ENCODE data around the gene APOE.

DNA sequence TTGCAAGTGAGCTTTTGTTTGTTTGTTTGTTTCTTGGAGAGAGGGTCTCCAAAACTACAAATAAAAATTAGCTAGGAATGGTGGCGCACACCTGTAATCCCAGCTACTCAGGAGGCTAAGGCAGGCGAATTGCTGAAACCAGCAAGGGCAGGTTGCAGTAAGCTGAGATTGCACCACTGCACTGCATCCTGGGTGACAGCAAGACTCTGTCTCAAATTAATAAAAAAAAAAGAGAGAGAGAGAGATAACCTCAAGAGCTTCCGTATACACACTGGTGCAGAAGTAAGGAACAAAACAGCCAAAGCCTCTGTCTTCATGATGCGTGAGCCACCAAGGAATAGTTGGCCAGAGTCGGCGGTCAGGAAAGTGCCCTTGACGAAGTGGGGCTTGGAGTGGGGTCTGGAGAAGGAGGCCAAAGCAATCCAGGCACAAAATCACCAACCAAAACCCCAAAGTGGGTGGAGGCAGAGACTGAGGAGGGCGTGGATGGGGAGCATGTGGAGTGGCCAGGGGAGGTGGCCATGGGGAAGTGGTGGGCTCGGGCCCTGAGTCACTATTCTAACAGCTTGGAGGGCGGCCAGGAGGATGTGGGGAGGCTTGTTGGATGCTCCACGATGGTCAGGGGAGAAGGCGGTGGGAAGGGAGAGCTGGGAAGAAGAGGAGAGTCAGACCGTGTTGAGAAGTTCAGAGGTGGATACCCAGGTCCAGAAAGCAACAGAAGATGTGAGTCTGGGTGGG, 35.7 kb upstream of the APOE start:
- no peak for TF ChIP-seq POLR2A (IDR thresholded peaks at IDR 0.05)
- no peak for TF ChIP-seq EP300 (IDR thresholded peaks at IDR 0.05)
- no peak for TF ChIP-seq POLR2AphosphoS5 (IDR thresholded peaks at IDR 0.05)
- TF ChIP-seq, protein P1, sequence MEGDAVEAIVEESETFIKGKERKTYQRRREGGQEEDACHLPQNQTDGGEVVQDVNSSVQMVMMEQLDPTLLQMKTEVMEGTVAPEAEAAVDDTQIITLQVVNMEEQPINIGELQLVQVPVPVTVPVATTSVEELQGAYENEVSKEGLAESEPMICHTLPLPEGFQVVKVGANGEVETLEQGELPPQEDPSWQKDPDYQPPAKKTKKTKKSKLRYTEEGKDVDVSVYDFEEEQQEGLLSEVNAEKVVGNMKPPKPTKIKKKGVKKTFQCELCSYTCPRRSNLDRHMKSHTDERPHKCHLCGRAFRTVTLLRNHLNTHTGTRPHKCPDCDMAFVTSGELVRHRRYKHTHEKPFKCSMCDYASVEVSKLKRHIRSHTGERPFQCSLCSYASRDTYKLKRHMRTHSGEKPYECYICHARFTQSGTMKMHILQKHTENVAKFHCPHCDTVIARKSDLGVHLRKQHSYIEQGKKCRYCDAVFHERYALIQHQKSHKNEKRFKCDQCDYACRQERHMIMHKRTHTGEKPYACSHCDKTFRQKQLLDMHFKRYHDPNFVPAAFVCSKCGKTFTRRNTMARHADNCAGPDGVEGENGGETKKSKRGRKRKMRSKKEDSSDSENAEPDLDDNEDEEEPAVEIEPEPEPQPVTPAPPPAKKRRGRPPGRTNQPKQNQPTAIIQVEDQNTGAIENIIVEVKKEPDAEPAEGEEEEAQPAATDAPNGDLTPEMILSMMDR (IDR thresholded peaks at IDR 0.05) = no peak

All from gastroesophageal sphincter (tissue), 3 donors.